Mammary epithelial cell (primary cell): ENCODE results near the gene PCNP.

Experiments used
- EZH2 ChIP-seq: IDR thresholded peaks from 2 replicates; pipeline ENCODE4 v1.6.1; 2012; ENCODE audit warnings: low read length, inconsistent platforms, borderline replicate concordance
- TF ChIP-seq, protein P1 (sequence below), 2 donors: IDR thresholded peaks in 1 of 2; conservative IDR thresholded peaks in 1 of 2; 2 replicates each; pipeline ENCODE4 v1.5.1; 2011 to 2012; ENCODE audit warnings: inconsistent platforms in 2 of 2, low read length in 2 of 2, mild to moderate bottlenecking in 2 of 2, control low read depth in 1 of 2, low read depth in 1 of 2; ENCODE audit not compliant: insufficient read depth in 1 of 2; ENCODE audit errors: extremely low read depth in 1 of 2

DNA sequence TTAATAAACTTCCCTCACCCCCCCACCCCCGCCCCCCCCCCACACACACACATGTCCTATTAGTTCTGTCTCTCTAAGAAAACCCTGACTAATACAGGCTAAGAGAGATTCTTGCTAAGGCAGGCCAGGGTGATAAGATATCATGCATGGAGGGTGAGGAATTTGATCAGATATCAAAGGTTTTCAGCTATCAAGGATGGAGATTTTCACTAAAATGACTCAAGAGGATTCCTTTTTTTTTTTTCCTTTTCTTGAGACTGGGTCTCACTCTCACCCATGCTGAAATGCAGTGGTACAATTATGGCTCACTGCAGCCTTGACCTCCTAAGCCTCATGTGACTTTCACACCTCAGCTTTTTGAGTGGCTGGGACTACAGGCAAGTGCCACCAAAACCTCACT is 46.1 kb upstream of the PCNP start:
- TF ChIP-seq, protein P1, sequence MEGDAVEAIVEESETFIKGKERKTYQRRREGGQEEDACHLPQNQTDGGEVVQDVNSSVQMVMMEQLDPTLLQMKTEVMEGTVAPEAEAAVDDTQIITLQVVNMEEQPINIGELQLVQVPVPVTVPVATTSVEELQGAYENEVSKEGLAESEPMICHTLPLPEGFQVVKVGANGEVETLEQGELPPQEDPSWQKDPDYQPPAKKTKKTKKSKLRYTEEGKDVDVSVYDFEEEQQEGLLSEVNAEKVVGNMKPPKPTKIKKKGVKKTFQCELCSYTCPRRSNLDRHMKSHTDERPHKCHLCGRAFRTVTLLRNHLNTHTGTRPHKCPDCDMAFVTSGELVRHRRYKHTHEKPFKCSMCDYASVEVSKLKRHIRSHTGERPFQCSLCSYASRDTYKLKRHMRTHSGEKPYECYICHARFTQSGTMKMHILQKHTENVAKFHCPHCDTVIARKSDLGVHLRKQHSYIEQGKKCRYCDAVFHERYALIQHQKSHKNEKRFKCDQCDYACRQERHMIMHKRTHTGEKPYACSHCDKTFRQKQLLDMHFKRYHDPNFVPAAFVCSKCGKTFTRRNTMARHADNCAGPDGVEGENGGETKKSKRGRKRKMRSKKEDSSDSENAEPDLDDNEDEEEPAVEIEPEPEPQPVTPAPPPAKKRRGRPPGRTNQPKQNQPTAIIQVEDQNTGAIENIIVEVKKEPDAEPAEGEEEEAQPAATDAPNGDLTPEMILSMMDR (conservative IDR thresholded peaks at IDR 0.05 in 1 of 2, IDR thresholded peaks at IDR 0.05 in 1 of 2; ENCODE audit: extremely low read depth in 1 of 2, insufficient read depth in 1 of 2, low read depth in 1 of 2, low read length in 2 of 2) = no peak
- no peak for TF ChIP-seq EZH2
